ACHN (cell line): ENCODE results near the gene ZNF354C.

Source experiments
- DNase-seq: peaks from one replicate; pipeline ENCODE4 v3.0.0-alpha.2; 2015
- in situ Hi-C: cut with HindIII; loops from 2 replicates; pipeline ENCODE4 v1.10.0; 2017; ENCODE audit warnings: low sequenced_read_pairs, low pct_ligation_motif_present, low pct_unique_long_range_greater_than_20kb

ZNF354C gene

GRCh38 chr5:179112469-179113142 is 52.4 kb downstream of the ZNF354C start:
- in situ Hi-C loops: no loop called here
- no peak for DNase-seq

DNA sequence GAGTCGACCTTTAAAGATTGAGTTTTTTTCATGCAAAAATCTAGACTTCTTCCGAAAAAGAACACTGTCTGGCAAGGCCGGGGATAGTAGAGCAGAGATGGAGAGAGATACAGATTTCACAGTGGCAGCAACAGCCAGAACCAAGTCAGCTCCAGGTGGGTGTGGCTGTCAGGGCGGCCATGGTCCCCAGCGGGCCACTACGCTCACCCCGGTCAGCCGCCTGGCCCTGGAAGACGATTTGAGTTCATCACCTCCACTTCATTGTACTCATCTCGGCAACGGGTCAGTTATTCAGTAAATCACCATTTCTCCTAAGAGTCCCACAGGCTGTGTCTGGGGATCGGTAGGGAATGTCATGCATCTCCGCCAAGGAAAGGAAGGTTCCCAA is 53.0 kb downstream of the ZNF354C start:
- no peak for DNase-seq
- in situ Hi-C loops: no loop called here

DNA sequence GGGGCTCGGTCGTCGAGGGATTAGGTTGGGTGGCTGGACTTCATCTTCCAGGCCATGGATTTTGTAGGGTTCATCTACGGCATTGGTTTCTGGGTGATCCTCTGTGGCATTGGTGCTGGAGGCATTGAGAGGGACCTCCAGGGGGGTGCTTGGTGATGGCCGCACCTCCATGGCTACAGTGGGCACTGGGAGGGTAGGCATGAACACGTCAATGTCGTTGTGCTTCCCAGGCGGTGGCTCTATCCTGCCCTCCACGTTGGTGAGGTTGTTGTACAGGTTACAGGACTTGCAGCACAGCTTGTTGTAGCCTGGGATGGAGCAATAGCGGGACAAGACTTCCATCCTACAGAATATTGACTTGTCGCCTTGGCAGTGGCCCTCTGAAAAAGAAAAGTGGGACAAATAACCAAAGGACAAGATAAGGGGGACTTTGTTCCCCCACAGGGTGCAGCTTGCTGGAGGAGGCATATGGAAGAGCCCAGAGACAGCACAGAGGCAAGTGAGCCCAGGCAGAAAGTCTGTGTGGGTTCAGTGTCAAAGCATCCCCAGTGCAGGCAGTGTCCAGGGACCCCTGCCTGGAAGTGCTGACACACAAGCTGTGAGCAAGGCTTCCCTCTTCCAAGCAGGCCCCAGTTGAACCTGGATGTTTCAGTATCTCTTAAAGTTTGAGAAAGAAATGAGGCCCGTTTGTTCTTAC is 53.9 kb downstream of the ZNF354C start:
- in situ Hi-C loops: no loop called here
- DNase-seq: no peak

- DNase-seq: no peak
- in situ Hi-C loops: no loop called here
Measured at GRCh38 chr5:179114756-179115155, 54.6 kb downstream of the ZNF354C start.

DNA sequence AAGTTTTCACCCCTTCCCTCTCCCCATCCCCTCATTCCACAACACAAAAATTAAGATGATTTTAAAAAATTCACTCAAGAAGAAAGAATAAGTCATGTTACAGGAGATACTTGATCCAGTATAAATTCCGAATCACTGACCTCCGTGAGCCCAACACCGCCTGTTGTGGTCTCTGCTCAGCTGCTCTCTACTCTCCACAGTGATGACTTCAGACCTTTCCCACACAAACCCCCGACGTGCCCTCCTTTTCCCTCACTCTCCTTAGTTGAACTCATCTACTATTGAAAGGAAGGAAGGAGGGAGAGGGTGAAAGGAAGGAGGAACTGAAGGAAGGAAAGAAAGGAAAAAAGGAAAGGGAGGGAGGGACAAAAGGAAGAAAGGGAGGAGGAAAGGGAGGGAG is 55.1 kb downstream of the ZNF354C start:
- in situ Hi-C loops: no loop called here
- DNase-seq: no peak

DNA sequence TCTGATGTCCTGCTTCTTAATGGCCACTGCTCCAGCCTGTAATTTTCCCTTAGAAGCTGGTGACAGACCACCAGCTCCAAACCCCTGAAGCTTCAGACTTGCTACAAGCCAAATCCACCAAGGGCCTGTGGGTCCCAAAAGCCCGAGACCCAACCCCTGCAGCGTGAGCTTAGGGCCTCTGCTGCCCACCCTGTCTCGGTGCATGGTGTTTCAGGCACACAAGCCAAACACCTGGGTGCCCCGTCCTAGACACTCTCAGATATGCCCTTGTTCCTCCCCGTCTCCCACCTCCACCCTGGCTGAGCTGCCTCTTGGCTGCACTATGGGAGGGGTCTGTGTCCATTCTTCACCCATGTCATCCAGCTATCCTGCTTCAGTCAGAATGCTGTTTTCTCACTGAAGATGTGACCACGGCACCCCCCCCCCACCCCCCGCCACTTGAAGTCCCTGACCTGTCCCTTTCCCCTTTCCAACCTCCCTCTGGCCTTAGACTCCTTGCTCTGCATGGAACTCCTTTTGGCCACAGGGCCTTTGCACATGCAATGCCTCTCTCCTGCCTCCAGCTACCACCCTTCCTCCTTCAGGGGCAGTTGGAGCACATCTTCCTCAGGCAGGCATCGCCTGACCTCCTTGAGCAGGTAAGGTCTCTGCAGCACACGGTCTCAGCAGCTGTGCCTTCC is 55.8 kb downstream of the ZNF354C start:
- in situ Hi-C loops: no loop called here

DNA sequence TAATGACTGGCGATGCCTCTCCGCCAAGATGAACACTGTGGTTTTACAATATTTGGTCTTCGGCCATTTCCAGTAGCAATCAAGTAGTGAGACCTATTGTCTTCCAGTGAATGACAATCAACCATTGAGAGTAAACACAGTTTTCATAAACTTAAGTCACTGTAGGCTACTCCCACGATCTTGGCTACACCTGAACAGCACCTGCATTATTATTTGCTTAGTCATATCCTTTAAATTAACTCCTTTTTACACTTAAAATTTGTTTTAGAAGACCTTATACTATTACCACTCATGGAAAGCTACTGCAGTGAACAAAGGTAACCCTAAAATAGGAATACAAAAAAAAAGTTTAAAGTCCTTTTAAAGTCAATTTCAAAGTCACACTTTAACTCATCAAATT is 58.2 kb downstream of the ZNF354C start:
- DNase-seq: no peak
- in situ Hi-C loops: no loop called here

More for the DNA sequence above, 55.8 kb downstream of the ZNF354C start:
- no peak for DNase-seq

DNA sequence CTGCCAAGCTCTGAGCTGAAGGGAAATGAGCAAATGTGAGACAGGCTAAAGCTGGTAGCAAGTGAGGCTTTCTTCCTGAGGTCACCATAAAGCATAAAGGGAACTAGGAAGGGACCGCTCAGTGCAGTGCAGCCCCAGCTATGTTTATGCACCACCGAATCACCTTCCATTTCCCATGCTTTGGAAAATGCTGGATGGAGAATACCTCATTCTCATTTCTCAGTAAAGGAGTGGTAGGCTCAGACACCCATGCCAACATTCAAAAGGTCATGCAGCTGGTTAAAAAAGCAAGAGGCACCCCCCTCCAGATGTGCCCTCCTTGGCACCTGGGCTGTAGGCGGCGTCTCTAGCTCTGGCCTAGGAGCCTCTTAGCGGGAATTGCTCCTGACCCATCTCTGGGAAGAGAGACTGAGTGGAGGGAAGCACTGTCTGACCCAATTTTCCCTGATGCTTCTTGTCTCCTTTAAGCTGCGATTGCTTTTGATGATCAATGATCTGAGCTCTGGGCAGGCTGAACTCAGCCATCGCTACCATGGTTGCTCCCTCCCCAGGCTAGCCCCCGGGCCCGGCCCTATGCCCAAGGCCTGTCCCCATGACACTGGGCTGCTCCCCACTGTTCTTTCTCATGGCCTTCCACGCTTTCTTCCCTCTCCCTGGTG is 58.7 kb downstream of the ZNF354C start:
- no peak for DNase-seq
- in situ Hi-C loops: no loop called here

DNA sequence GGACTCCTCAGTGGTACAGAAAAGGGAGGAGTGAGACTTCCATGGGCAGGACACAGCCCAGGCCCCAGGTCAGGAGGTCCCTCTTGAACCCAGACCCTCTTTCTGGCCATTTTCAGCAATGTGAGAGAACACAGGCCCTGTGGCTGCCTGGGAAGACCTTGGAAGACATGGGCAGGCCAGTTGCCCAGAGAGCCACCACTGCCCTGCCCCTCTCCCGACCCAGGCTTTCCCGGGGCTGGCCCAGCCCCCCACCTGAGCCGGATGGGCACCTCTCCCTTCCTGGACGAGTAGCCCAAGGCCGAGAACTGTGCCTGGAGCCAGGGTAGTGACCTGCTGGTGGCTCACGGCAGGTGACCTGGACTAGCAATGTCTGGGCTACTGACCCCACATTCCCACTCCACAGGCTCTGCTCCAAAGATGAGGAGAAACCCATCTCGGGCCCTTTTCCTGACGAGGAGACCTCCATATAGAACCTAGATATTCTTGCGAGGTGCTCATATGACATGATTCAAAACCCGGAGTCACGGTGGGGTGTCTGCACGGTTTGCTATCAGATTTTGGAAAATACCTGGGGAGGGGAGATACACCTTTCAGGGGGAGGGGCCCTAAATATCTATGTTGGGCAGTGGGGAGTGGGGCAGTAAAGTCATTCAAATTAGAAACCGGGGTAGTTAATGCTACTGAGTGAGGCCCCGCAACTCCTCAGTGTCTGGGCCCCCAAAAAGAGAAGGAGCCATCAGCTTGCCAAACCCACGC is 59.4 kb downstream of the ZNF354C start:
- no peak for DNase-seq
- in situ Hi-C loops: no loop called here

- in situ Hi-C loops: no loop called here
- DNase-seq: no peak
Measured at GRCh38 chr5:179120421-179120861, 60.3 kb downstream of the ZNF354C start.

- no peak for DNase-seq
- in situ Hi-C loops: no loop called here
Measured at GRCh38 chr5:179120951-179121666, 60.9 kb downstream of the ZNF354C start.

DNA sequence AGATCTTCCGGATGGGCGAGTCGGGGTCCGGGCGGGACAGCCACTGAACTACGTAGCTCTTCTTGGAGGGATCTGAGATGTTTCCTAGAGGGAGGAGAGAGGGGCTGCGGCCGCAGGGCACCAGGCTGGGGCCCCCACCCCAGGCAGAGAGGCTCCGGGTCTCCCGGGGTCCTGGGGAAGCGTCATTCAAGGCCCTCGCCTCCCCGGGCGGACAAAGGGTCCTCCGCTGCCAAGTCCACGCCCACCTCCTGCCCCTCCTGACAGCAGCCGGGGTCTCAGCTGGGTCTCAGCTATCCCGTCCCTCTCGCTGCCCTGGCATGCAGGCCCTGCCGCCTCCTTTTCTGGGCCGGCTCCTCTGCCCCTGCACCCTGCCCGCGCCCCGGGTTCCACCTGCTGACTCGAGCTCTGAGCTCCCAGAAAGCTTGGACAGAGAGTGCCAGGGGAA is 61.5 kb downstream of the ZNF354C start:
- in situ Hi-C loops: no loop called here
- DNase-seq: no peak

DNA sequence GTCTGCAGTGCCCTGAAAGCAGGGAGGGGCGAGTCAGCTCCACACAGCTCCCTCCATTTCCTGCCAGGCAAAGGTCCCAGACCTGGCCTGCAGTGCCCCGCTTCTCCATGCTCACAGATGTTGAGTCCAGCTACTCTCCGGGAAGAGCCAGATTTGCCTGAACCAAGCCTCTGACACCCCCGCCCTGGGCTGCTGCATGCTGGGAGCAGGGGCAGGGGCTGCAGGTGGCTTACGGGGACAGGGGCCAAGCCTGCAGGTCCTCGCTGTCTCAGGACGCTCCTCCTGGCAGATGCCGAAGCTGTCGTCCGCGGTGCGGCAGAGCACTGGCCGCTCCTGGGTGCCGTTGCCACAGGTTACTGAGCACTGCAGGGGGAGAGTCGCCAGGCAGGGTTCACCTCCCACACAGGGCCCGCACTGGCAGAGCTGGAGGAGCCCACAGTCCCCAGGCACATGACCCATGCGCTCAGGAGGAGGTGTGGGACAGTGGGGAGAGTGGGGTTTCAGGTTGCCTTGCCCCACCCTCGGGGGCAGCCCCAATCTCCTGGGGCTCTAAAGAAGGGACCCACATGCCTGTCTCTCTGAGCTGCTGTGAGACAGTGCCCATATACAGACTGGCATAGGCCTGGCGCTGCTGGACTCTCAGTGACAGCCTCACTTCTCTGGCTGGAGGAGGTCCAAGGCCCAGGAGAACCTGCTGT is 62.4 kb downstream of the ZNF354C start:
- no peak for DNase-seq
- in situ Hi-C loops: no loop called here

- in situ Hi-C loops: no loop called here
- no peak for DNase-seq
Measured at GRCh38 chr5:179123109-179123426, 62.9 kb downstream of the ZNF354C start.

- DNase-seq: no peak
- in situ Hi-C loops: no loop called here
Measured at GRCh38 chr5:179123491-179124272, 63.5 kb downstream of the ZNF354C start.

DNA sequence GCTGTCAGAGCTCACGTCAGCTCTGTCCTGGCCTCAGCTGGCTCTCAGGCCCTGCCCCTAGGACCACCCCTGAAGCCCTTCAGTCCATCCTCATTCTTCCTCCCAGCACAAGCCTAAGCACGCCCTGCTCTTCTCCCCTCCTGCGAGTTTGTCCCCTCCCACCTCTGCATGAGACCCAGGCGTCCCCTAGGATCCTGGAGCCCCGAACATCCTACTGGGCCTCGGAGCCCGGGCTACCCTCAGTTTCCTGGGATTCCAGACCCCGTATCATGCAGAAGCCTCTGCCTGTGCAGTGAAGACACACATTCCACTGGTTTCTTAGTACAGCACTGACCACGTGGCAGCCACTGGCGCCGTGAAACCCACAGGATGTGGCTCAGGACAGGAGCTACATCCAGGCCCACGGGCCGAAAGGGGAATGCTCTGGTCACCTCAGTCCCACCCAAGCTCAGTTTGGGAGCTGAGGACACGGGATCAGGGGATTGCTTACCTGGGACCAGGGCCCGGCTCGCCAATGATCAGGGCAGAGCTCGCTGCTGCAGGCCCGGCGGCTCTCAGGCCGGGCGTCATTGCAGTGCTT is 64.2 kb downstream of the ZNF354C start:
- in situ Hi-C loops: no loop called here

More for the DNA sequence above, 64.2 kb downstream of the ZNF354C start:
- no peak for DNase-seq
